Testis (tissue), 3 donors: ENCODE measurements around the gene KDM1B. TPM values are rescaled to one million over a fixed set of nuclear protein-coding genes. Genes with fewer than 3 reads are reported as not detected.
"Not testable (repeated sequence)": the region's sequence is repeated elsewhere in the genome, so short reads cannot be mapped to it uniquely, and the experiment has no call there.

Source experiments
- DNase-seq: peaks from one replicate; pipeline ENCODE4 v3.0.0-alpha.2; 2019
- H3K27ac ChIP-seq, 2 donors: fragments of 200-600 bp; sonication (generic); one replicate each; pipeline ENCODE4 v1.5.1; 2019
- H3K27me3 ChIP-seq: fragments of 200-600 bp; sonication (generic); one replicate; pipeline ENCODE4 v1.5.1; 2019
- H3K36me3 ChIP-seq: fragments of 200-600 bp; sonication (generic); one replicate; pipeline ENCODE4 v1.5.1; 2017; ENCODE audit warnings: low read depth; ENCODE audit errors: missing control alignments
- H3K4me1 ChIP-seq: fragments of 200-600 bp; sonication (generic); one replicate; pipeline ENCODE4 v1.5.1; 2019
- H3K4me3 ChIP-seq, 2 donors: fragments of 200-600 bp; sonication (generic); one replicate each; pipeline ENCODE4 v1.5.1; 2017 to 2019
- H3K9me3 ChIP-seq: fragments of 200-600 bp; sonication (generic); one replicate; pipeline ENCODE4 v1.5.1; 2017
- POLR2A ChIP-seq: fragments of 450-650 bp; IDR thresholded peaks from one replicate; pipeline ENCODE4 v1.6.1; 2017; ENCODE audit warnings: antibody characterized with exemption, mild to moderate bottlenecking, moderate library complexity
- WGBS, 2 donors: methylation state at CpG; one replicate each; pipeline ENCODE4 v1.1.5; 2018; 5-methylcytosine and 5-hydroxymethylcytosine counted together
- intact Hi-C: fragments of 100-400 bp; cut with DNase I; formaldehyde crosslinking; loops from one replicate; pipeline ENCODE4 v1.15.1; 2023; ENCODE audit warnings: low total_unique reads
- polyA plus RNA-seq: library from polyadenylated mRNA; stranded (reverse); fragments of 350-450 nt; fragmentation: Illumina TruSeq; extraction: RNeasy Lipid Tissue Mini Kit (QIAGEN cat#74804); gene quantifications from one replicate; pipeline ENCODE4 v1.2.3, GENCODE V29; 2014; ENCODE audit warnings: low read depth, low replicate concordance; ENCODE audit not compliant: insufficient read depth
- total RNA-seq, 2 donors: library from RNA; depleted of rRNA; stranded (reverse); fragments of >200 nt; gene quantifications; one replicate each; pipeline ENCODE4 v1.2.3, GENCODE V29; 2016
- TF ChIP-seq, protein P1 (sequence below), 3 experiments: fragments of 450-650 bp in 2 of 3; fragments of 200-600 bp in 1 of 3; sonication (generic) in 1 of 3; IDR thresholded peaks; one replicate each; pipeline ENCODE4 v1.5.1; 2016 to 2019; ENCODE audit warnings: antibody characterized with exemption in 3 of 3, mild to moderate bottlenecking in 2 of 3, moderate library complexity in 1 of 3

KDM1B gene
- total and polyA plus RNA-seq, 3 donors from 2014 or later: 32.1 to 41.1 (median 38.1) TPM

- Histone ChIP-seq H3K36me3 (no peaks in the 10 kb centered on the region), H3K4me3 (no peak overlapping the region), H3K4me1 (no peaks in the 10 kb centered on the region), H3K27ac (no peak overlapping the region), H3K9me3 (no peaks in the 10 kb centered on the region), H3K27me3 (no peaks in the 10 kb centered on the region)
- intact Hi-C loops: no loop called here
- no peak for DNase-seq
- WGBS, 2 donors: 71 to 72% methylated on average over 2 of the region's 2 CpGs
- TF ChIP-seq, protein P1, sequence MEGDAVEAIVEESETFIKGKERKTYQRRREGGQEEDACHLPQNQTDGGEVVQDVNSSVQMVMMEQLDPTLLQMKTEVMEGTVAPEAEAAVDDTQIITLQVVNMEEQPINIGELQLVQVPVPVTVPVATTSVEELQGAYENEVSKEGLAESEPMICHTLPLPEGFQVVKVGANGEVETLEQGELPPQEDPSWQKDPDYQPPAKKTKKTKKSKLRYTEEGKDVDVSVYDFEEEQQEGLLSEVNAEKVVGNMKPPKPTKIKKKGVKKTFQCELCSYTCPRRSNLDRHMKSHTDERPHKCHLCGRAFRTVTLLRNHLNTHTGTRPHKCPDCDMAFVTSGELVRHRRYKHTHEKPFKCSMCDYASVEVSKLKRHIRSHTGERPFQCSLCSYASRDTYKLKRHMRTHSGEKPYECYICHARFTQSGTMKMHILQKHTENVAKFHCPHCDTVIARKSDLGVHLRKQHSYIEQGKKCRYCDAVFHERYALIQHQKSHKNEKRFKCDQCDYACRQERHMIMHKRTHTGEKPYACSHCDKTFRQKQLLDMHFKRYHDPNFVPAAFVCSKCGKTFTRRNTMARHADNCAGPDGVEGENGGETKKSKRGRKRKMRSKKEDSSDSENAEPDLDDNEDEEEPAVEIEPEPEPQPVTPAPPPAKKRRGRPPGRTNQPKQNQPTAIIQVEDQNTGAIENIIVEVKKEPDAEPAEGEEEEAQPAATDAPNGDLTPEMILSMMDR (IDR thresholded peaks at IDR 0.05): no peak
- TF ChIP-seq POLR2A: no peak
Measured at GRCh38 chr6:18147160-18147559, 8.1 kb upstream of the KDM1B start.

- Histone ChIP-seq H3K27me3 (no peaks in the 10 kb centered on the region), H3K27ac (no peak overlapping the region), H3K4me1 (peaks cover 3% of the 10 kb centered on the region), H3K4me3 (no peak overlapping the region), H3K9me3 (no peaks in the 10 kb centered on the region), H3K36me3 (no peaks in the 10 kb centered on the region)
- 90 to 92% methylated on average over 2 of the region's 2 CpGs for WGBS, 2 donors
- DNase-seq: no peak
- intact Hi-C loops: no loop called here
- TF ChIP-seq POLR2A: no peak
- TF ChIP-seq, protein P1 (IDR thresholded peaks at IDR 0.05): no peak
Measured at GRCh38 chr6:18147616-18148015, 7.6 kb upstream of the KDM1B start.

DNA sequence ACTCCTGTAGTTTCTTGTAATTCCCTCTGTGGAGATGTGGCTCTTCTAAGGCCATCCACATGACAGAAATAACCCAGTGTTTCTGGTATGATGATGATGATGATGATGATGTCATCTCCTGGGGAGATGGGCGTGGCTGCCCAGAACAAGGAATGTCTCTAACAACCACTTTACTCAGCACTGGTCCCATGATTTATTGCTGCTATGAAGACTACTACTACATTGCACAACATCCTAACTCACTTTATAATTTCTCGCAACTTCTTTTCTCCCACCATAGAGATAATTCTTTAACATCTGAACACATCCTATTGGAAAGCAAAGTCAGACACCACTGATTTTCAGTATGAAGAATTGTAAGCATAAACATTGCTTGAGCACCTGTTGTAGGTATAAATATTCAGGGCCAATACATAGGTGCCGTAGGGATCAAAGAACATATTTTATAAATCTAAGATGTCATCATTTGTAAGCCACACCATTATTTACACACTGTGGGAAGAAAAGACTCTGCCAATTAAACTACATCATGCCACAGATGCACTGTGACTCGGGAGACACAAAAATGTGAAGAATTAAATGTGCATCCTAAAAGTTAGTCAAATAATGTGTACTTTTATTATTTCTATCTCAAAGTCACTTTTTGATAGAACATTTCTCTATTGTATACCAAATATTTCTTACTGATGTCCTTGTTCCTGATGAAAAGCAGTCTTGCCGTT is 6.8 kb upstream of the KDM1B start:
- Histone ChIP-seq H3K27me3 (no peaks in the 10 kb centered on the region), H3K36me3 (no peaks in the 10 kb centered on the region), H3K4me1 (peaks cover 11% of the 10 kb centered on the region), H3K27ac (no peak overlapping the region), H3K4me3 (no peak overlapping the region), H3K9me3 (no peaks in the 10 kb centered on the region)
- TF ChIP-seq, protein P1 (IDR thresholded peaks at IDR 0.05): no peak
- TF ChIP-seq POLR2A: no peak
- intact Hi-C loops: no loop called here
- 95 to 96% methylated on average over 5 of the region's 5 CpGs for WGBS, 2 donors
- DNase-seq: no peak

GRCh38 chr6:18151391-18151790 is 3.8 kb upstream of the KDM1B start:
- WGBS, 2 donors: 97 to 98% methylated on average over 3 of the region's 3 CpGs
- H3K4me3 ChIP-seq, H3K36me3 ChIP-seq, DNase-seq, H3K27ac ChIP-seq, H3K27me3 ChIP-seq, H3K9me3 ChIP-seq, intact Hi-C loops: not testable (repeated sequence)
- H3K4me1 ChIP-seq: peaks cover 16% of the 10 kb centered on the region

DNA sequence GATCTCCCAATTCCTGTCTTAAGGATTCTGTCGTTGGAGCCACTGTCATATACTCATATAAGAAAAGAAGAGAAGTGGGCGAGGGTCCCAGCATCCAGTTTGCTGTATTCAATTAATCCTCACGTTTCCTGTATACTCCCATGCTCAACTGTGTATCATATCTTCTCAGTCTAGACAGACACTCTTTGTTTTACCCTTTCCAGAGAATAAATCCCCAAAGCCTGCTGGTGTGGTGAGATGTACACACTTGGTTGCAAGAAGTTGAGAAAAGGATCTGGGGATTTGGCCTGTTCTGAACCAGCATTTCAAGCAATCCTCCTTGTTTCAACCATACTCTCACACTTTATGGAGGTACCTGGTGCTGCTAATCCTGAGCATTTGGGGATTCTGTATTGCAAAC is 3.4 kb upstream of the KDM1B start:
- Histone ChIP-seq H3K27ac (no peak overlapping the region), H3K9me3 (no peaks in the 10 kb centered on the region), H3K4me3 (no peak overlapping the region), H3K4me1 (peaks cover 16% of the 10 kb centered on the region), H3K36me3 (no peaks in the 10 kb centered on the region), H3K27me3 (no peaks in the 10 kb centered on the region)
- intact Hi-C loops: no loop called here
- TF ChIP-seq, protein P1 (IDR thresholded peaks at IDR 0.05): no peak
- TF ChIP-seq POLR2A: no peak
- WGBS, 2 donors: 74 to 90% methylated on average over 3 of the region's 3 CpGs
- no peak for DNase-seq
